H1 (cell line): ENCODE data around the gene KNCN. TPM values are rescaled to one million over a fixed set of nuclear protein-coding genes. Genes with fewer than 3 reads are reported as not detected.

ENCODE experiments used
- CTCF ChIA-PET: fragments of 300-600 bp; sonication (Branson Sonifier 250); formaldehyde crosslinking; loops from one replicate; lab custom pipeline; 2021; ENCODE audit not compliant: partially characterized antibody; lab: Charles Lee
- POLR2A ChIA-PET: fragments of 300-600 bp; sonication (Branson Sonifier 250); formaldehyde crosslinking; loops from one replicate; lab custom pipeline; 2021; ENCODE audit warnings: inconsistent platforms; ENCODE audit not compliant: partially characterized antibody; lab: Charles Lee
- DNase-seq, 2 experiments: peaks; one replicate each; pipeline versions ENCODE4 v3.0.0 to v3.0.0-alpha.2; 2010 to 2022; ENCODE audit warnings: low spot score in 2 of 2, low read depth in 1 of 2, mixed read lengths in 1 of 2
- FAIRE-seq: peaks from 2 replicates; lab custom pipeline; 2011; peaks lifted over from hg19 to GRCh38; lab: Jason Lieb, UNC
- H2AFZ ChIP-seq: 2 replicates; pipeline ENCODE4 v1.8.1; 2012; ENCODE audit warnings: low read length, inconsistent platforms
- H2AK5ac ChIP-seq: 2 replicates; pipeline ENCODE4 v1.6.1; 2013; ENCODE audit warnings: low read depth, low read length
- H2BK120ac ChIP-seq: replicated peaks from 2 replicates; pipeline ENCODE3; 2013; ENCODE audit warnings: low read depth, low read length, inconsistent platforms
- H2BK12ac ChIP-seq: 2 replicates; pipeline ENCODE4 v1.6.1; 2013; ENCODE audit warnings: low read depth, low read length
- H2BK15ac ChIP-seq: 2 replicates; pipeline ENCODE4 v1.6.1; 2013; ENCODE audit warnings: low read length
- H2BK20ac ChIP-seq: 2 replicates; pipeline ENCODE4 v1.6.1; 2013; ENCODE audit warnings: low read length
- H2BK5ac ChIP-seq: 2 replicates; pipeline ENCODE4 v1.6.1; 2013; ENCODE audit warnings: low read depth, low read length
- H3K14ac ChIP-seq: 2 replicates; pipeline ENCODE4 v1.6.1; 2013; ENCODE audit warnings: inconsistent platforms; ENCODE audit not compliant: insufficient read length
- H3K18ac ChIP-seq: 2 replicates; pipeline ENCODE4 v1.6.1; 2013; ENCODE audit warnings: low read length; ENCODE audit errors: extremely low read depth
- H3K23ac ChIP-seq: 2 replicates; pipeline ENCODE4 v1.6.1; 2013; ENCODE audit warnings: inconsistent platforms; ENCODE audit not compliant: insufficient read length
- H3K23me2 ChIP-seq: 2 replicates; pipeline ENCODE4 v1.6.1; 2013; ENCODE audit warnings: low read depth, low read length
- H3K27ac ChIP-seq: 2 replicates; pipeline ENCODE4 v1.6.1; 2011; ENCODE audit warnings: low read depth, low read length, inconsistent platforms
- H3K27me3 ChIP-seq, 4 experiments: replicated peaks in 1 of 4; 1 replicate in 1 of 4; 2 replicates in 3 of 4; pipeline versions ENCODE4 v1.6.1 to v1.8.1; 2011 to 2013; ENCODE audit warnings: low read length in 3 of 4, mild to moderate bottlenecking in 3 of 4, inconsistent platforms in 2 of 4, mixed read lengths in 2 of 4, moderate library complexity in 1 of 4; ENCODE audit not compliant: control insufficient read depth in 3 of 4, insufficient read depth in 3 of 4; ENCODE audit errors: extremely low read depth in 1 of 4
- H3K36me3 ChIP-seq, 4 experiments: 2 replicates each; pipeline versions ENCODE4 v1.6.1 to v1.8.1; 2011 to 2013; ENCODE audit warnings: mild to moderate bottlenecking in 4 of 4, low read length in 3 of 4, moderate library complexity in 2 of 4, control low read depth in 1 of 4, inconsistent platforms in 1 of 4; ENCODE audit not compliant: insufficient read depth in 4 of 4, control insufficient read depth in 2 of 4
- H3K4ac ChIP-seq: replicated peaks from 2 replicates; pipeline ENCODE3; 2013; ENCODE audit warnings: low read length, low read depth, mixed read lengths, inconsistent platforms; ENCODE audit not compliant: insufficient read length
- H3K4me1 ChIP-seq, 4 experiments: replicated peaks in 1 of 4; 1 replicate in 1 of 4; 2 replicates in 3 of 4; pipeline versions ENCODE4 v1.6.1 to v1.8.1; 2011 to 2013; ENCODE audit warnings: low read length in 3 of 4, inconsistent platforms in 2 of 4, mixed read lengths in 1 of 4; ENCODE audit not compliant: insufficient read depth in 4 of 4, control insufficient read depth in 3 of 4
- H3K4me2 ChIP-seq, 2 experiments: 2 replicates each; pipeline versions ENCODE4 v1.6.1 to v1.8.1; 2011 to 2013; ENCODE audit warnings: low read depth in 2 of 2, low read length in 2 of 2, control low read depth in 1 of 2, inconsistent platforms in 1 of 2, mild to moderate bottlenecking in 1 of 2; ENCODE audit not compliant: insufficient read depth in 1 of 2
- H3K4me3 ChIP-seq, 4 experiments: fragments of 200-600, 300-600 bp in 1 of 4; sonication (generic), shearing (Covaris generic), sonication (Bioruptor Twin) in 1 of 4; 2 replicates each; pipeline versions ENCODE4 v1.5.1 to v1.8.1; 2011 to 2016; ENCODE audit warnings: low read length in 4 of 4, low read depth in 3 of 4, control low read depth in 2 of 4, inconsistent platforms in 2 of 4, mild to moderate bottlenecking in 2 of 4, mixed read lengths in 1 of 4, moderate library complexity in 1 of 4; ENCODE audit not compliant: insufficient read depth in 2 of 4; ENCODE audit errors: extremely low read depth in 1 of 4
- H3K56ac ChIP-seq: replicated peaks from 2 replicates; pipeline ENCODE3; 2013; ENCODE audit warnings: low read depth, mild to moderate bottlenecking, mixed read lengths, low read length, inconsistent platforms; ENCODE audit not compliant: insufficient read length
- H3K79me1 ChIP-seq: 2 replicates; pipeline ENCODE4 v1.6.1; 2013; ENCODE audit warnings: low read depth, low read length, control low read depth
- H3K79me2 ChIP-seq, 2 experiments: 2 replicates each; pipeline versions ENCODE4 v1.6.1 to v1.8.1; 2012 to 2013; ENCODE audit warnings: low read length in 2 of 2, mild to moderate bottlenecking in 2 of 2, inconsistent platforms in 1 of 2; ENCODE audit not compliant: insufficient read depth in 2 of 2, control insufficient read depth in 1 of 2
- H3K9ac ChIP-seq, 4 experiments: replicated peaks in 1 of 4; 1 replicate in 1 of 4; 2 replicates in 3 of 4; pipeline versions ENCODE4 v1.6.1 to v1.8.1; 2011 to 2013; ENCODE audit warnings: low read depth in 3 of 4, low read length in 3 of 4, control low read depth in 2 of 4, mild to moderate bottlenecking in 2 of 4, moderate library complexity in 2 of 4, inconsistent platforms in 1 of 4; ENCODE audit errors: extremely low read depth in 1 of 4
- H3K9me3 ChIP-seq, 2 experiments: 2 replicates each; pipeline versions ENCODE4 v1.6.1 to v1.8.1; 2012 to 2013; ENCODE audit warnings: mild to moderate bottlenecking in 2 of 2, moderate library complexity in 2 of 2, control low read depth in 1 of 2, inconsistent platforms in 1 of 2, low read depth in 1 of 2, low read length in 1 of 2, mixed read lengths in 1 of 2; ENCODE audit not compliant: insufficient read depth in 2 of 2
- H4K20me1 ChIP-seq, 2 experiments: replicated peaks in 1 of 2; 2 replicates each; pipeline versions ENCODE3 to v1.8.1; 2011 to 2013; ENCODE audit warnings: inconsistent platforms in 2 of 2, low read length in 2 of 2, mild to moderate bottlenecking in 1 of 2; ENCODE audit not compliant: insufficient read depth in 2 of 2, control insufficient read depth in 1 of 2
- H4K5ac ChIP-seq: 2 replicates; pipeline ENCODE4 v1.6.1; 2013; ENCODE audit warnings: low read length, low read depth, mixed read lengths, inconsistent platforms; ENCODE audit not compliant: insufficient read length
- H4K8ac ChIP-seq: 2 replicates; pipeline ENCODE4 v1.8.0; 2013; ENCODE audit warnings: mild to moderate bottlenecking, moderate library complexity, low read length, inconsistent platforms; ENCODE audit not compliant: insufficient read depth; ENCODE audit errors: extremely low read depth
- H4K91ac ChIP-seq: replicated peaks from 2 replicates; pipeline ENCODE3; 2013; ENCODE audit warnings: low read length, mixed read lengths, inconsistent platforms; ENCODE audit not compliant: insufficient read length
- EGR1 ChIP-seq: IDR thresholded peaks from 2 replicates; pipeline ENCODE4 v1.6.1; 2011; ENCODE audit warnings: low read depth, low read length, borderline replicate concordance
- HDAC6 ChIP-seq: IDR thresholded peaks from one replicate; pipeline ENCODE4 v1.7.1; 2012; ENCODE audit warnings: low read depth, mild to moderate bottlenecking, inconsistent platforms, low read length, moderate library complexity
- RAD21 ChIP-seq, 2 experiments: IDR thresholded peaks in 1 of 2; conservative IDR thresholded peaks in 1 of 2; 2 replicates each; pipeline ENCODE4 v1.6.1; 2011; ENCODE audit warnings: low read depth in 2 of 2, low read length in 2 of 2, improper control_type of control experiment in 1 of 2, inconsistent platforms in 1 of 2, mild to moderate bottlenecking in 1 of 2, moderate library complexity in 1 of 2
- RNF2 ChIP-seq: fragments of 200-900, 300-1000 bp; sonication (generic); IDR thresholded peaks from 2 replicates; pipeline ENCODE4 v1.7.1; 2016; ENCODE audit warnings: borderline replicate concordance, low read depth, mild to moderate bottlenecking, antibody characterized with exemption, low read length; ENCODE audit not compliant: poor library complexity, severe bottlenecking; ENCODE audit errors: missing control alignments
- SIX5 ChIP-seq: IDR thresholded peaks from 2 replicates; pipeline ENCODE4 v1.6.1; 2011; ENCODE audit warnings: mild to moderate bottlenecking, low read depth, low read length
- SUZ12 ChIP-seq: fragments of 200-600 bp; sonication (generic); IDR thresholded peaks from 2 replicates; pipeline ENCODE4 v1.6.1; 2012; ENCODE audit warnings: mild to moderate bottlenecking, inconsistent platforms, low read length, moderate library complexity, mixed read lengths
- ZNF274 ChIP-seq: IDR thresholded peaks from 2 replicates; pipeline ENCODE4 v1.7.0; 2012; ENCODE audit warnings: low read length, borderline replicate concordance; ENCODE audit errors: extremely low read depth
- WGBS, 2 experiments: shearing (Covaris generic) in 1 of 2; methylation state at CpG; one replicate each; pipeline versions ENCODE4 v1.1.6 to v1.1.7; 2013 to 2015; ENCODE audit warnings: low lambda C conversion rate in 2 of 2, mixed read lengths in 2 of 2, inconsistent platforms in 1 of 2, low coverage in 1 of 2, missing lambda C conversion rate in 1 of 2; ENCODE audit not compliant: insufficient replicate concordance in 2 of 2, insufficient coverage in 1 of 2, insufficient read length in 1 of 2; ENCODE audit errors: extremely low coverage in 1 of 2, missing lambda C conversion rate in 1 of 2; 5-methylcytosine and 5-hydroxymethylcytosine counted together
- polyA plus RNA-seq, 7 experiments: library from polyadenylated mRNA; depleted of rRNA in 3 of 7; stranded (reverse) in 5 of 7; unstranded in 2 of 7; fragments of >200 nt in 5 of 7; fragments of 200-250 nt in 2 of 7; gene quantifications; 1 replicate in 5 of 7; 2 replicates in 1 of 7; 4 replicates in 1 of 7; pipeline versions ENCODE4 v1.2.1 to v1.2.3, GENCODE V29; 2011 to 2013; ENCODE audit warnings: missing spikeins in 2 of 7, mixed read lengths in 2 of 7
- total RNA-seq: library from RNA; stranded (reverse); fragmentation: NEBNext Ultra II Directional; extraction: Animal tissue kit (Norgen Biotek cat#: 25700); gene quantifications from 2 replicates; pipeline ENCODE4 v1.2.1, GENCODE V29; 2021
- TF ChIP-seq, protein P1 (sequence below): IDR thresholded peaks from 2 replicates; pipeline ENCODE4 v1.6.1; 2012; ENCODE audit warnings: inconsistent platforms
- TF ChIP-seq, protein P2 (sequence below), 3 experiments: IDR thresholded peaks; 1 replicate in 2 of 3; 2 replicates in 1 of 3; pipeline versions ENCODE4 v1.5.1 to v1.6.1; 2011; ENCODE audit warnings: low read length in 3 of 3, mild to moderate bottlenecking in 3 of 3, inconsistent platforms in 2 of 3, low read depth in 1 of 3, moderate library complexity in 1 of 3; ENCODE audit not compliant: insufficient read depth in 1 of 3; ENCODE audit errors: control extremely low read depth in 1 of 3

Gene KNCN
- total and polyA plus RNA-seq, 2 of the 8 experiments (the other 6 are each of a cell fraction or from before 2014, with no cell fraction given), result not detected

DNA sequence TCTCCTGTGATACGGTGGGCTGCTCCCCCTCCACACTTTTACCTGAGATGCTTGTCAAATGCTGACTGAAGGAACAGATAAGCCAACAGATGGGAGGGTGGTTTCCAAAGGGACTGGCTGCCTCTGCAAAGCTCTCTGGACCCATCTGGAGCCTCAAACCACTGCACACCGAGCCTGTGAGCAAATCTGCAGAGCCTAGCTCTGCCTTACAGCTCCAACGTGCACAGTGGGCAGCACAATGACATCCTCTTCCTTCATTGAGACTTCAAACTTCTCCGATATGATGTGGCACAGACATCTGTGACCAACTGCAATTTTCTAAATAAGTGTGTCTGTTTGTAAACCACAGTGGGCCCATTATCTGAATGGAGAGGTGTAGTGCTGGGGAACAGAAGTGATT, 26.2 kb upstream of the KNCN start:
- no peak overlapping the region for H2BK12ac ChIP-seq
- peaks cover 7 to 11% (median 10%) of the 10 kb centered on the region in 4 experiments; a peak in 6 of 7 replicates for H3K4me1 ChIP-seq
- H2BK15ac ChIP-seq, result no peak overlapping the region; the same call in 1 of the 2 replicates
- H3K36me3 ChIP-seq, result peaks cover 0 to 9% (median 0%) of the 10 kb centered on the region in 4 experiments; a peak in 2 of 8 replicates
- ChIA-PET POLR2A (interaction anchor here (1.1 kb wide), 1 partner anchor 64 kb away, joined by 3 read pairs; no protein-coding TSS in a partner anchor), CTCF (interaction anchor here (0.6 to 3.1 kb wide), 3 partner anchors 22 to 889 kb away, joined by 3 to 17 read pairs (median 4); partner anchors contain the start of gene MKNK1)
- no peak overlapping the region for H3K56ac ChIP-seq
- no peak overlapping the region for H3K18ac ChIP-seq
- H4K20me1 ChIP-seq, result no peaks in the 10 kb centered on the region
- H3K9ac ChIP-seq, result no peak overlapping the region
- no peak overlapping the region for H4K8ac ChIP-seq
- no peak overlapping the region for H3K4ac ChIP-seq
- no peak for FAIRE-seq
- H3K23ac ChIP-seq, result no peak overlapping the region
- H3K23me2 ChIP-seq, result no peaks in the 10 kb centered on the region
- no peak overlapping the region for H2AK5ac ChIP-seq
- H3K79me2 ChIP-seq, result no peaks in the 10 kb centered on the region
- H2BK20ac ChIP-seq, result no peak overlapping the region
- no peak overlapping the region for H3K4me3 ChIP-seq
- 86% methylated on average over 4 of the region's 4 CpGs; no CpG with 5 or more reads in 1 of the 2 experiments for WGBS, 2 experiments
- H3K9me3 ChIP-seq, result no peaks in the 10 kb centered on the region
- no peak overlapping the region for H2BK5ac ChIP-seq
- no peaks in the 10 kb centered on the region for H3K27me3 ChIP-seq
- H3K79me1 ChIP-seq, result no peaks in the 10 kb centered on the region
- H2BK120ac ChIP-seq, result no peak overlapping the region
- H3K4me2 ChIP-seq, result no peak overlapping the region
- H3K27ac ChIP-seq, result no peak overlapping the region
- no peak overlapping the region for H2AFZ ChIP-seq
- H4K5ac ChIP-seq, result no peak overlapping the region
- no peak overlapping the region for H4K91ac ChIP-seq
- no peak overlapping the region for H3K14ac ChIP-seq
- DNase-seq, result no peak
- TF ChIP-seq, protein P1, sequence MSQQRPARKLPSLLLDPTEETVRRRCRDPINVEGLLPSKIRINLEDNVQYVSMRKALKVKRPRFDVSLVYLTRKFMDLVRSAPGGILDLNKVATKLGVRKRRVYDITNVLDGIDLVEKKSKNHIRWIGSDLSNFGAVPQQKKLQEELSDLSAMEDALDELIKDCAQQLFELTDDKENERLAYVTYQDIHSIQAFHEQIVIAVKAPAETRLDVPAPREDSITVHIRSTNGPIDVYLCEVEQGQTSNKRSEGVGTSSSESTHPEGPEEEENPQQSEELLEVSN, result no peak
- TF ChIP-seq EGR1 (no peak), RAD21 (IDR thresholded peaks at IDR 0.05 in 1 of 2, conservative IDR thresholded peaks at IDR 0.05 in 1 of 2; ENCODE audit: low read depth in 2 of 2, low read length in 2 of 2) (no peak), SUZ12 (no peak), SIX5 (no peak), ZNF274 (no peak), HDAC6 (no peak), RNF2 (no peak)
- TF ChIP-seq, protein P2, sequence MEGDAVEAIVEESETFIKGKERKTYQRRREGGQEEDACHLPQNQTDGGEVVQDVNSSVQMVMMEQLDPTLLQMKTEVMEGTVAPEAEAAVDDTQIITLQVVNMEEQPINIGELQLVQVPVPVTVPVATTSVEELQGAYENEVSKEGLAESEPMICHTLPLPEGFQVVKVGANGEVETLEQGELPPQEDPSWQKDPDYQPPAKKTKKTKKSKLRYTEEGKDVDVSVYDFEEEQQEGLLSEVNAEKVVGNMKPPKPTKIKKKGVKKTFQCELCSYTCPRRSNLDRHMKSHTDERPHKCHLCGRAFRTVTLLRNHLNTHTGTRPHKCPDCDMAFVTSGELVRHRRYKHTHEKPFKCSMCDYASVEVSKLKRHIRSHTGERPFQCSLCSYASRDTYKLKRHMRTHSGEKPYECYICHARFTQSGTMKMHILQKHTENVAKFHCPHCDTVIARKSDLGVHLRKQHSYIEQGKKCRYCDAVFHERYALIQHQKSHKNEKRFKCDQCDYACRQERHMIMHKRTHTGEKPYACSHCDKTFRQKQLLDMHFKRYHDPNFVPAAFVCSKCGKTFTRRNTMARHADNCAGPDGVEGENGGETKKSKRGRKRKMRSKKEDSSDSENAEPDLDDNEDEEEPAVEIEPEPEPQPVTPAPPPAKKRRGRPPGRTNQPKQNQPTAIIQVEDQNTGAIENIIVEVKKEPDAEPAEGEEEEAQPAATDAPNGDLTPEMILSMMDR (IDR thresholded peaks at IDR 0.05; ENCODE audit: control extremely low read depth in 1 of 3, insufficient read depth in 1 of 3, low read depth in 1 of 3, low read length in 3 of 3), result no peak
